Esophagus squamous epithelium (tissue), 5 donors: Measurements from ENCODE around the gene ORM1. TPM values are rescaled to one million over a fixed set of nuclear protein-coding genes. Genes with fewer than 3 reads are reported as not detected.
"Not testable (repeated sequence)": the region's sequence is repeated elsewhere in the genome, so short reads cannot be mapped to it uniquely, and the experiment has no call there.

ENCODE experiments used
- DNase-seq: peaks from one replicate; lab custom pipeline; 2025; lab: John Stamatoyannopoulos, UW
- H3K27ac ChIP-seq, 4 donors: fragments of 200-600 bp; sonication (generic); one replicate each; pipeline ENCODE4 v1.5.1; 2016 to 2019; ENCODE audit warnings: mild to moderate bottlenecking in 1 of 4
- H3K27me3 ChIP-seq, 4 donors: fragments of 200-600 bp; sonication (generic); 1 replicate in 3 of 4; 2 replicates in 1 of 4; pipeline versions ENCODE4 v1.5.1 to v1.6.0; 2017 to 2021; ENCODE audit warnings: antibody characterized with exemption in 1 of 4
- H3K36me3 ChIP-seq, 3 donors: fragments of 200-600 bp; sonication (generic); one replicate each; pipeline ENCODE4 v1.5.1; 2016 to 2019
- H3K4me1 ChIP-seq, 3 donors: fragments of 200-600 bp; sonication (generic); one replicate each; pipeline ENCODE4 v1.5.1; 2017 to 2019
- H3K4me3 ChIP-seq, 4 donors: fragments of 200-600 bp; sonication (generic); 1 replicate in 3 of 4; 2 replicates in 1 of 4; pipeline ENCODE4 v1.5.1; 2016 to 2019; ENCODE audit warnings: mild to moderate bottlenecking in 2 of 4, moderate library complexity in 1 of 4
- H3K9me3 ChIP-seq, 3 donors: fragments of 200-600 bp; sonication (generic); one replicate each; pipeline ENCODE4 v1.5.1; 2016 to 2019
- CTCF ChIP-seq, 6 experiments: fragments of 450-650 bp in 4 of 6; fragments of 200-600 bp in 2 of 6; sonication (generic) in 2 of 6; IDR thresholded peaks; one replicate each; pipeline ENCODE4 v1.5.1; 2016 to 2019; ENCODE audit warnings: antibody characterized with exemption in 6 of 6, mild to moderate bottlenecking in 4 of 6, moderate library complexity in 4 of 6
- POLR2A ChIP-seq, 4 donors: fragments of 450-650 bp; IDR thresholded peaks; one replicate each; pipeline ENCODE4 v1.6.1; 2017; ENCODE audit warnings: antibody characterized with exemption in 4 of 4, mild to moderate bottlenecking in 4 of 4, moderate library complexity in 3 of 4
- WGBS, 2 donors: methylation state at CpG; one replicate each; pipeline ENCODE4 v1.1.5; 2018; 5-methylcytosine and 5-hydroxymethylcytosine counted together
- intact Hi-C: fragments of 100-400 bp; cut with DNase I; formaldehyde crosslinking; loops from one replicate; pipeline ENCODE4 v1.15.0; 2022
- total RNA-seq, 4 donors: library from RNA; depleted of rRNA; stranded (reverse); fragments of >200 nt; gene quantifications; one replicate each; pipeline ENCODE4 v1.1.0, GENCODE V29; 2016
- donor health status: DM: yes; HTN: yes; CAD: no.

Gene ORM1
- total RNA-seq, 4 donors from 2014 or later = 0.41 TPM; not detected in 3

- intact Hi-C loops, H3K9me3 ChIP-seq, H3K27ac ChIP-seq, DNase-seq, H3K4me1 ChIP-seq, H3K36me3 ChIP-seq, H3K4me3 ChIP-seq: not testable (repeated sequence)
- no CpG with 5 or more reads among the region's 10 CpGs for WGBS, 2 donors
- H3K27me3 ChIP-seq = peaks cover 0 to 21% (median 0%) of the 10 kb centered on the region in 4 donors
Observed at GRCh38 chr9:114329625-114330022, 6.7 kb downstream of the ORM1 start, which contains the start of gene ORM2. Gene ORM2, plus strand, starts transcription at chr9:114329869. Its CDS starts 36 bp downstream, at chr9:114329905.

DNA sequence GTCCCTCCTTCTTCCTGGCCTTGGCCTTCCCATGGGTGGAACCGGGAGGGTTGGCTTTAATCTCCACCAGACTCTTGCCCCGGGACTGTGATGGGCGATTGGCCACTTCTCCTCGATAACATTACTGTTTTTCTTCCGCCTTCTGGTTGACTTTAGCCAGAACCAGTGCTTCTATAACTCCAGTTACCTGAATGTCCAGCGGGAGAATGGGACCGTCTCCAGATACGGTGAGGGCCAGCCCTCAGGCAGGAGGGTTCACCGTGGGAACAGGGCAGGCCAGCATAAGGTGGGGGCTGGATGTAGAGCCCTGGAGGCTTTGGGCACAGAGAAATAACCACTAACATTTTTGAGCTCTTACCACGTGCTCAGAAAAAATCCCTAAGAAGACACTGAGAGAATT is 7.7 kb downstream of the ORM1 start:
- H3K4me1 ChIP-seq = no peaks in the 10 kb centered on the region
- WGBS, 2 donors = 59% methylated on average over 4 to 7 of the region's 10 CpGs
- intact Hi-C loops = no loop called here
- no peak overlapping the region for H3K4me3 ChIP-seq
- no peak overlapping the region for H3K27ac ChIP-seq
- H3K36me3 ChIP-seq = no peaks in the 10 kb centered on the region
- TF ChIP-seq CTCF (IDR thresholded peaks at IDR 0.05) (no peak), POLR2A (IDR thresholded peaks at IDR 0.05) (no peak)
- H3K9me3 ChIP-seq = no peaks in the 10 kb centered on the region
- H3K27me3 ChIP-seq = peaks cover 0 to 21% (median 0%) of the 10 kb centered on the region in 4 donors
- no peak for DNase-seq

GRCh38 chr9:114331229-114332195 is 8.6 kb downstream of the ORM1 start:
- DNase-seq, H3K4me1 ChIP-seq, H3K4me3 ChIP-seq, H3K27ac ChIP-seq, intact Hi-C loops, H3K36me3 ChIP-seq, H3K9me3 ChIP-seq: not testable (repeated sequence)
- WGBS, 2 donors = 82 to 100% methylated on average over 1 to 10 of the region's 19 CpGs
- peaks cover 0 to 21% (median 0%) of the 10 kb centered on the region in 4 donors for H3K27me3 ChIP-seq

- H3K36me3 ChIP-seq = peaks cover 7 to 19% (median 10%) of the 10 kb centered on the region in 3 donors
- 89% methylated on average over 1 to 2 of the region's 4 CpGs for WGBS, 2 donors
- DNase-seq, intact Hi-C loops, H3K27ac ChIP-seq, H3K4me1 ChIP-seq, H3K4me3 ChIP-seq, H3K9me3 ChIP-seq: not testable (repeated sequence)
- peaks cover 0 to 20% (median 0%) of the 10 kb centered on the region in 4 donors for H3K27me3 ChIP-seq
Observed at GRCh38 chr9:114332474-114333040, 9.7 kb downstream of the ORM1 start.

GRCh38 chr9:114333718-114334117 is 10.8 kb downstream of the ORM1 start:
- Histone ChIP-seq H3K36me3 (peaks cover 9 to 31% (median 15%) of the 10 kb centered on the region in 3 donors), H3K27me3 (peaks cover 0 to 11% (median 0%) of the 10 kb centered on the region in 4 donors)
- DNase-seq, H3K27ac ChIP-seq, H3K9me3 ChIP-seq, H3K4me3 ChIP-seq, intact Hi-C loops, H3K4me1 ChIP-seq: not testable (repeated sequence)
- no CpG with 5 or more reads among the region's 4 CpGs for WGBS, 2 donors

- no peaks in the 10 kb centered on the region for H3K4me1 ChIP-seq
- intact Hi-C loops = no loop called here
- no peaks in the 10 kb centered on the region for H3K9me3 ChIP-seq
- DNase-seq = no peak
- no peak for TF ChIP-seq CTCF (IDR thresholded peaks at IDR 0.05)
- no peak for TF ChIP-seq POLR2A (IDR thresholded peaks at IDR 0.05)
- peaks cover 12 to 38% (median 17%) of the 10 kb centered on the region in 3 donors for H3K36me3 ChIP-seq
- no peak overlapping the region for H3K27ac ChIP-seq
- 88 to 92% methylated on average over 6 to 7 of the region's 9 CpGs for WGBS, 2 donors
- H3K4me3 ChIP-seq = no peak overlapping the region
- peaks cover 0 to 8% (median 0%) of the 10 kb centered on the region in 4 donors for H3K27me3 ChIP-seq
Observed at GRCh38 chr9:114334490-114334889, 11.6 kb downstream of the ORM1 start.

DNA sequence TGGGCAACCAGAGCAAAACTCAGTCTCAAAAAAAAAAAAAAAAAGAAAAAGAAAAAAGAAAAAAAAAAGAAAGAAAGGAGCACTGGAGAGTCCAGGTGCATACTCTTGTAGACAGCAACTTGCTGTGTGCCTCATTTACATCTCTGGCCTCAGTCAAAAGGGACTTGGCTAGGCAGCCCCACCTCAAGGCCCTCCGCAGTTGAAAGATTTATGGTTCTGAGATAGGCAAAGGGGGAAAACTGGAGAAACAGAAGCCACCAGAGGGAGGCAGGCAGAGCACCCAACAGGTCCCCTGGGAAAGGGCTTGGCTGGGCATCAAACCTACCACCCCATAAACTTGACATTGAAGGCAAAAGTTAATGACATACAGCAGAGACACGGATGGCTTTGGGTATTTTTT is 12.8 kb downstream of the ORM1 start:
- H3K27me3 ChIP-seq = peaks cover 0 to 7% (median 0%) of the 10 kb centered on the region in 4 donors
- no peak overlapping the region for H3K4me3 ChIP-seq
- WGBS, 2 donors = 75 to 87% methylated on average over 2 of the region's 2 CpGs
- intact Hi-C loops = no loop called here
- DNase-seq = no peak
- peaks cover 15 to 51% (median 28%) of the 10 kb centered on the region in 3 donors for H3K36me3 ChIP-seq
- no peaks in the 10 kb centered on the region for H3K9me3 ChIP-seq
- H3K4me1 ChIP-seq = no peaks in the 10 kb centered on the region
- no peak for TF ChIP-seq CTCF (IDR thresholded peaks at IDR 0.05)
- TF ChIP-seq POLR2A (IDR thresholded peaks at IDR 0.05) = no peak
- H3K27ac ChIP-seq = no peak overlapping the region
